Limb (tissue), 2 donors: ENCODE results near the gene PLCG2.

Experiments used
- DNase-seq, 2 donors: peaks; one replicate each; pipeline ENCODE4 v3.0.0-alpha.2; 2016; ENCODE audit errors: extremely low spot score in 2 of 2

Gene PLCG2

DNA sequence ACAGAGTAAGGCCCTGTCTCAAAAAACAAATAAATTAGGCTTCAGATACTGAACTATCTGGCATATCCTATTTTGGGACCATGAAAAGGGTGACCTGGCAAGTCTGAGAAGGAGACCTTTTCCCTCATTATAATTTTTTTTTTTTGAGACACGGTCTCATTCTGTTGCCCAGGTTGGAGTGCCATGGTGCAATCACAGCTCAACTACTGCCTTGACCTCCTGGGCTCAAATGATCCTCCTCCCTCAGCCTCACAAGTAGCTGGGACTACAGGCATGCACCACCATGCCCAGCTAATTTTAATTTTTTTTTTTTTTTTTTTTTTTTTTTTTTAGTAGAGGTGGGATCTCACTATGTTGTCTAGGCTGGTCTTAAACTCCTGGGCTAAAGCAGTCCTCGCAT lies 37.3 kb downstream of the PLCG2 start:
- DNase-seq, result no peak

DNA sequence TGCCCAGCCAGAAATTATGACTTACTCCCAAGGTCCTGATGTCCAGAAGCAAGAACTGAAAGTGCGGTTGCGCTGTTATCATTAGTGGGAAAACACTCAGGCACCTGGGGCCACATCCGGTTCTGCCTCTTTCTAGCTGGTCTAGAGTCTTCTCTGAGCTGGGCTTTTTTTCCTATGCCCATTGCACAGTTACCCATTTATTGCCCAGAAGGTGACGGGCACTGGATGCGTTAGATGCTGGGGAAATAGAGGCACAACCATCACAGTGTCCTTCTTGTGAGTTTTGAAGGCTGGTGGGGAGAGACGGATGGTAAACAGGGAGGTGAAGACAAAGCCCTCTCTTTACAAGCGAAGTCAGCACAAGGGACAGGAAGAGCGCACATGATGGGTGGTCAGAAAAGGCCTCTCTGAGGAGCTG lies 37.7 kb downstream of the PLCG2 start:
- DNase-seq, result no peak

DNA sequence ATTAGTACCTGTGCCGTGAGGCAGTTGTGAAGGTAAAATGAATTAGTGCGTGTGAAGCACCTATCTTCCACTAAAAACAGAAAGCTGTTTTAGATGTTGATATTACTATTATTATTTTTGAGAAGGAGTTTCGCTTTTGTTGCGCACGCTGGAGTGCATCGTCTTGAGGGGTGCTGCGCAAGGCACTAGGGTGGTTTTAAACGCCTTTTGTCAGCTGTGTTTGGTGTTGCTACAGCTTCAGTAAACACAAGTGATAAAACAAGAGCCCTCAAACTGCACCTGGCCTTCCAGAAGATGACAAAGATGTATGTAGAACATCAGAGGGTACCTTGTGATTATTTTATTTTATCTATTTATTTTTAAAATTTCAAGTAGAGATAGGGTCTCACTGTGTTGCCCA lies 38.2 kb downstream of the PLCG2 start:
- no peak for DNase-seq

DNA sequence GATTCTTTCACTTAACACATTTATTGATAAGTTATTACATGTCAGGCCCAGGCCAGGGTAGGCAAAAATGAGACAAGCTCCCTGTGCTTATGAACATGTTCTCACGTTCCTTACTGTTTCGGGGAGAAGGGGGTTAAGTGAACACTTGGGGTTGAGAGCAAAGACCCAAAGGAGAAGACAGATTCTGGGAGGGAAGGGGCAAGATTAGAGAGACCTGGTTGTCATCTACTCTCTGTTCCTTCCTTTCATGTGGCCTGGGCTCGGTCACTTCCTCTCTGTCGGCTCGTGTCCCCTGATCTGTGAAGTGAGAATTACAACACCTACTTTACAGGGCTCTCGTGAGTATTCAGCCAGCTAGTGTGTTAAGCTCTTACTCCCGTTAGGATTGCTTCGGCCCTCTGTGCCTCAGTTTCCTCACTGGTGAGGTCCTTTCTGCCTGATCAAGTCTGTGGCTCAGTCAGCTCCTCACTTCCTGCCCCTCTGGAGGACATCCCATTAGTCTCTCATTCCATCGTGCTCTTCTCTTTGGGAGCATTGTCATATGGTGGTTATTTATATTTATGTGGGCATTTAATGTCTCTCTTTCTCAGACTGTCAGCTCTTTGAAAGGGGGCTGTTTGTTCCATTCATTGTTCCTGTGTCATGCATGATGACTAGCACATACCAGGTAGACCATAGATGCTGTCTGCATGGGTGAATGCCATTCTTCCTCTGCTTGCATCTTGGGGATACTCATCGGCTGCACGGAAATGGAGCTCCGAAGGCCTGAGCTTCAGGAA lies 38.9 kb downstream of the PLCG2 start:
- DNase-seq, result no peak

DNA sequence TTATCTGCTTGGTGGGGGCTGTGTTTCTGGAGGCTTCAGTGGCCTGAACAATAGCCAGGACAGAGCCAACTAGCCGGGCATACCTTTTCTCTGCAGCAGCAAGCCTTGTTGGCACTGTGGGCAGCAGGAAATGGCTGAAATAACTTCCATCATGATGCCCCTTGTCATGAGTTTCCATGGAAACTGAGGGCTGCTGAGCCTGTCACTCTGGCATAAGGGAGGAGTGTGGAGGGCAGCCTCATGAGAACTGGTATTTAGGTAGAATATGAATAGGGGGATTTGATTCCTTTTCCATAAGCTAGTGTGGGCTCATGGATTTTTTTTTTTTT lies 39.4 kb downstream of the PLCG2 start:
- DNase-seq, result no peak

DNA sequence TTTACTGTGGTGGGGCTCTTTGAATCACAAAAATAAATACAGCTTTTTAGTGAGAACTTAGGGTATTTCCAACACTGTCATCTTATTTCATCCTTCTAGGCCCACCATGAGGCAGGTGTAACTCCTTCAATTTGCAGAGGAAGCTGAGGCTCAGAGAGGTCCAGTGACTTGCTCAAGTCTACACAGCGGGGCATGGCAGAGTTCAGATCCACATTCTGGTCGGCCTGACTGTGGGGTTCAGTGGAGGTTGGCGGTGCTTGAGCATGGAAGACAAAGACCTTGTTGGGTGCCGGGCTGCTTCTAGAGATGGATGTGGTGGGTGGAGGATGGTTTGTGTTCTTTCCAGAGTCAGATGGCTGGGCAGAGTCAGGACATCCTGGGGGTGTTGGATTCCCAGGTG lies 39.8 kb downstream of the PLCG2 start:
- DNase-seq, result no peak

DNA sequence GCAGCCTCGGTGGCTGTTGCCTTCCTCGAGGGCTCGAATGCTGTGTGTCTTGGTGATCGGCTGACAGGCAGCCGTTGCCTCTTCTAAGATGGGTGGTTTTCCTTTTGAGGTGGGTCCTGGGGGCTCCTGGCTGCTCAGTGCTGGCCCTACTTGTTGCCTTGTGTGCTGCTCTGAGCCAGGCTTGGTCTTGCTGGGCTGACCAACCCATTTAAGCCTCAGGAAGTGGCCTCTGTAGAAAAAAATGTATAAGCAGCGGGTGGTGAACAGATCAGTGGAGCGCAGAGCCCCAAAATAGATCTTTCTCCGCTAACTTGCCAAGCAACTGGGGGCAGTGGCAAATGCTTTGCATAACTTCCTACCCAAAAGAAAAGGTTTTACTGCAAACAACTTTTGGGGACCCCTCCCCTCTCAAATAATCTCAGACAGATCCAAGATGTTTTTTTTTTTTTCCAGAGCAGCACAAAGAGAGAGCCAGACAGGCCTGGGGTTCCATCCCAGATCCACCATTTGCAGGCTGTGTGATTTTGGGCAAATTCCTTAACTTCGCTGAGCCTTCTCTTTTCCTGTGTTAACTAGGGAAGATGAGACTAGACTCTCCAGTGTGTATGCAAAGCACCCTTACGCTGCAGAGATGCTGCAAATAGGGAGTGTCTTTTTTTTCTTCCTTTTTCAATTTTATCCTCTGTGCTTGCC lies 42.5 kb downstream of the PLCG2 start:
- DNase-seq, result no peak

DNA sequence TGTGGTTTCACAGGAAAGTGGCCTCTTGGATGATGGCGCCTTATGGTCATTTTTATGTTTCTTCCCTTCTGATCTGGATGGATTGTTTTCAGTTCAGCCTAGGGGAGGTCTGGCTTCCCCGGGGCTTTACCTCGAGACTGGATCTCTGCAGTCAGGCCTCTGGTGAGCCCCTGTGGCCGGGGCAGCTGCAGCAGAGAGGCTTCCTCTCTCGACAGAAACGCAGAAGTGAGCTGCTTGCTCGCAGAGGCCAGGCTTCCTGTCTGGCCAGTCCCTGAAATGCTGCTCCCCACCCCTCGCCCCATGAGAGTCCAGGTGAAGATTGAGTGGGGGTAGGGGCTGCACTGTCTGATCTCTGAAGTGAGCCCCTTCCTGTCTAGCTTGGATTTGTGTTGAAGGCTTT lies 44.0 kb downstream of the PLCG2 start:
- DNase-seq, result no peak

DNA sequence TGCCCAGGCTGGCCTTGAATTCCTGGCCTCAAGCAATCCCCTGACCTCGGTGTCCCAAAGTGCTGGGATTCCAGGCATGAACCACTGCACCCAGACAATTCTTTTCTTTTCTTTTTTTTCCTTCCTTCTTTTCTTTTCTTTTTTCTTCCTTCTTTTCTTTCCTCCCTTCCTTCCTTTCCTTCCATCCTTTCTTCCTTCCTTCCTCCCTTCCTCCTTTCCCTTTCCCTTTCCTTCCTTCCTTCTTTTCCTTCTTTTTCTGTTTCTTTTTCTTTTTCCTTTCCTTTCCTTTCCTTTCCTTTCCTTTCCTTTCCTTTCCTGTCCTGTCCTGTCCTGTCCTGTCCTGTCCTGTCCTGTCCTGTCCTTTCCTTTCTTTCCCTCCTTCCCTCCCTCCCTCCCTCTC lies 44.6 kb downstream of the PLCG2 start:
- no peak for DNase-seq

DNA sequence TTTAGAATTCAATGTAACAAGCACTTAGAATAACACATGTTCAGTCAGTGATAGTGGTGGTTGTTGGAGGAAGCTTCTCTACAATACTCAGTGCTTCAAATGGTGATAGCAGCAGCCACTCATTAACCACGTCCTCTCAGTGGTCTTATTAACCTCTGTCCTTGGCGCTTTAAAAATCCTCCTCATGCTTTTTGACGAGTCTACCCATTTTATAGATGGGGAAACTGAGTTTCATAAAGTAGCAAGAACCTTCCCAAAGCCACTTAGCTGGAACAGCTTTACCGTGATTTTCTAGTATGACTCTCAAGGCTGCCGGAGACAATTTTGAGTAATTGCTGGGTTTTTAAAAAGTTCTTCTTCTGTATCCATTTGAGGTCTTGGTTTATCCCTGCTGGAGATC lies 47.4 kb downstream of the PLCG2 start:
- DNase-seq, result no peak

DNA sequence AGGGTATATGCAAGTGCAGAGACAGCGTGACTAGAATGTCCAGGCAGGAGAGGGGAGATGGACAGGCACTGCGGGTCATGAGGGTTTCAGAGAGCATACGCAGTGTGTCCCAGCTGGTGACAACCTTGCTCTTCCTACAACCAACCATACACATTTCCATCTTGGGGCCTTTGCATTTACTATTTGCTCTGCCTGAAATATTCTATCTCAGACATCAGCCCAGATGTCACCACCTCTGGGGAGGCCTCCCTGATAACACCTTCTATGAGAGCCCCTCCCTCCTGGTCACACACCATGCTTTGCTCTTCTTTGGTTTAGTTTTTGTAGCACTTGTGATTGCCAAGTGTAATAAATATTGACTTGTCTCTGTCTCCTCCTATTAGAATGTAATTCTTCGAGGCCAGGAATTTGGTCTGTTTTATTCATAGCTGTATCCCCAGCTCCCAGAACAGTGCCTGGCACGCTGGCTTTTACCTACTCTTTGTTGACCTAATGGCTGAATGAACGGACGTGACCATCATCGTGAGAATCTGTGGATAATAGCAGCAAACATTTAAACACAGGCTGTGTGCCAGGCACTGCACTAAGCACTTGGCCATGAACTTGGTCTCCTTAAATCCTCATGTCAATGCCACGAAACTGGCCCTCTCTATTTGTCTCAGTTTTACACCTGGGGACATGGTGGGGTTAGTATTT lies 51.9 kb downstream of the PLCG2 start:
- no peak for DNase-seq

DNA sequence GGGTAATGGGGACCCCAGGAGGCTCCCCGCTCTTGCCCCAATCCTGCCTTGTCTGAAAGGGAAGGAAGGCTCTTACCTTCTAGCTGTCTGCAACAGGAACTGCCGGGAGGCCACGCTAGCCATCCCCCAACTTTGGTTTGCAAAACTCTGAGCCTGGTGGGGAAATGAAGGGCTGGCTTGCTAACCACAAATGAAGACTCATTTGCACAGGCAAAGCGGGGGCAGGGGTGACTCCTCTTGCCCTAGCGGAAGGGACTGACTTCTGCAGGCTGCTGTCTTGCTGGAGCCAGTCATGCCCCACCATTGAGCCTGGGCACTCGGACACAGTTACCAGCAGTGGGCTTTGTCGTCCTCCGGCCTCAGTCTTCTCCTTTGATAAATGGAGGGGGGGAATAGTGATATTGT lies 52.6 kb downstream of the PLCG2 start:
- DNase-seq, result no peak

DNA sequence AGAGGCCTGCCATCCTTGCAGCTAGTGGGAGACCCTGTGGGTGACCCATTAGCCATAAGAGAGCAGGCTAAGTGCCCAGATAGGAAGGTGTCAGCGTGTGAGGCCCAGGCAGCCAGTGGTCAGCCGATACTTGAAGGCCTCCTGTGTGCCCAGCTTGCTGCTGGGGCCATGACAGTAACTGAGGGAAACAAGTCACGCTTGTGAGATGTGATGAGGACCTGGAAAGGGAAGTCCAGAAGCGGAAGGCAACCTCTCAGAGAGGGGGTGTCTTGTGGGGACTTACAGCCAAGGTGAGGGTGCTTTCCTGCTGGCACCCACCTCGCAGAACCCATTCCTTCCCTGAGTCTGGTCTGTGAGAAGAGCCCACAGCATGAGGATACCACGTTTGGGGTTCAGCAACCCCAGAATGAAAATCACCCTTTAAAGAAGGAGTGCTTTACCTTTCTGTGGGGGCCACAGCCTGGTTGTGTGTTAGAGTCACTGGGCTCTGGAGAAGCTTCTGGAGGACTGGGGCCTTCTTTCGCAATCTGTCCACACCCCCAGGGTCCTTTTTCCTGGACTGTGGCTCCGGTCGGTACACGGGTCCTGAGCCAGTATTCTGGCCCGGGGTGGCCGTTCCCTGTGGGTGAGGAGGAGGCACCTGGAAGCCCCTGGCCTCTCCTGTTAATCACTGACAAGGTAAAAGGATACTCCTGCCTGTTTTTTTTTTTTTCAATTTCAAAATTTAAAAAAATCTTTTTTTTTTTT lies 53.9 kb downstream of the PLCG2 start:
- DNase-seq, result no peak

DNA sequence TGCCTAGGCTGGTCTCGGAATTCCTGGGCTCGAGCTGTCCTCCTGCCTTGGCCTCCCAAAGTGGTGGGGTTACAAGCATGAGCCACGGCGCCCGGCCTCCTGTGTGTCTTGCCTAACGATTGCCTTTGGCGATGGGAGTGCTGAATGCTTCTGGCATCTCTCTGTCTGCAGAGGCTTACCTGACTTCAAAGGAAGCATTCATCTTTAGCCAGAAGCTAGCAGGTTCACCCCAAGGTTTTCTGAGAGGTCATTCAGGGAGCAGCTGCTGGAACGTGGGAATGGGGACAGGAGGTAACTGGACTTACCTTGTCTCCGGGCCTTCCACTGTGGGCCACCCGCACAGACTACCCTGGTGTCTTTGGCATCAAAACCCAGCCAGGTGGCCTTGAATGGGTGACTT lies 54.7 kb downstream of the PLCG2 start:
- no peak for DNase-seq

DNA sequence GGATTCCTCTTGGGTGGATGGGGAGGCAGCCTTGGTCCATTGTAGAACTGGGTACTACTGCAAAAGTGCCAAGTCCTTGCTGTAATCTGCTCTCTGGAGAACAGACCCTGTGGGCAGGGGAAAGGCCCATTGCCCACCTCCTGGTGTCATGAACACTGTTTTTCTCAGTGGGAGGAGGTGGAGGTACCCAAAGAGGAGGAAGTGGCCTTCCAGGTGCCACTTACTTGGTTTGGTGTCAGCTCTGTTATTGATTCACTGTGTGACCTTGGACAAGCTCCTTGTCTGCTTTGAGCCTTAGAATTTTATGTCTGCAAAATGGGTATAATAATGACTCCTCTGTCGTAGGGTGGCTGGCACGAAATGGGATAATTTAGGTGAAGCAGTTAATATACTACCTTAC lies 55.8 kb downstream of the PLCG2 start:
- no peak for DNase-seq

DNA sequence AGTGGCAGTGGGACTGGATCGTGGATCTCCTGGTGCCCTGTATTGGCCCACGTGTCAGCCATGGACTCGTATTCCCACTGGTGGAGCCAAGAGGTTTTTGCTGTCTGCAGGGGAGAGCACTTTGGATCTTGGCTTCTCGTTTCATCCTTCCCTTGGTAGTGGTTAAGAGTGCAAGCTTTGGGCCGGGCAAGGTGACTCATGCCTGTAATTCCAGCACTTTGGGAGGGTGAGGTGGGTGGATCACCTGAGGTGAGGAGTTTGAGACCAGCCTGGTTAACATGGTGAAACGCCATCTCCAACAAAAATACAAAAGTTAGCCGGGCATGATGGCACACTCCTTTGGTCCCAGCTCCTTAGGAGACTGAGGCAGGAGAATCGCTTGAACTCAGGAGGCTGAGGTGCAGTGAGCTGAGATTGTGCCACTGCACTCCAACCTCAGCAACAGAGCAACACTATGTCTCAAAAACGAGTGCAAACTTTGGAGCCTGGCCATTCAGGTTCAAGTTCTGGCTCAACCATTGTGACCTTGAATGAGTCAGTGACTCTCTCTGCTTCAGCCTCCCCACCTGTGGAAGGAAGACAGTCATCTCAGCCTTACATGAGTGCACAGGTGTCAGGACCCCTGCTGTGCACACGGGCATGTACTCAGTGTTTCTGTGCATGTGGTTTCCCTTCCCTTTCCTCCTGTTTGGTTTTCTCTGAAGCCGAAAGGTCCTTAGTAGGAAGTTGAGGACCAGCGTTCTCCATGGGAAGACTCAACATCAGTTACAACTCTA lies 57.4 kb downstream of the PLCG2 start:
- DNase-seq, result no peak

DNA sequence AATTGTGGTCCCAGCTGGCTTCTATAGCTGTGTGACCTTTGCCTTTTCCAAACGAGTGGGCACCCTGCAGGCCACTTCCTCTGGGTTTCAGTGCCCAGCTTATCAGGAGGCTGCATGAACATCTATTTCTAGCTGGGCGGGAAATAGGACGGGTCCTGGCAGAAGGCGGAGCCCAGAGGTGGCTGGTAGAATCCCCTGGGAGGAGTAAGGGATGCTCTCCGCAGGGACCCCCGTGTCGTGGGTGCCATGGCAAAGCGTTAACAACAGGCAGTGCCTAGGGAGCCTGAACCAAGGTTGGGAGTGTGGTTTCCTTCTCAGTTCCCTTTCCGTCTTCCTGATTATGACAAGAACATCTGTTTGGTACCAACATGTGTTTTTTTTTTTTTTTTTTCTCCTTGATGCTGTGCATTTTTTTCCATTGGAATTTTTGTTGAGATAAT lies 58.2 kb downstream of the PLCG2 start:
- no peak for DNase-seq

DNA sequence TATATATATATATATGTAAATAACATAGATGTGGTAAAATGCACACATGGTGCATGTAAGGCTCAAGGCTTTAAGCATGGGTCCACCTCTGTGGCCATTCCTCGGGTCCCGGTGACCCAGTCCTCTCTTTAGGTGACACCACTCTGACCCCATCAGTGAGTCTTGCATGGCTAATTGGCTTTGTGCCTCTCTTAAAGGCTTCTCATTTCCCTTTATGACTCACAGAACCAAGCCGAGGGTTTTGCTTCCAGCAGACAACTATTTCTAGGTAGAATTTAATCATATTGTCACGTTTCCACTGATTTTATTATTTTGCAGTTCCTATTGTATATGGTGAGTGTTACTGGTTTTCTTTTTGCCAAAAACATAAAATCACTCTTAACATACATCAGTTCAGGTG lies 59.7 kb downstream of the PLCG2 start:
- no peak for DNase-seq

DNA sequence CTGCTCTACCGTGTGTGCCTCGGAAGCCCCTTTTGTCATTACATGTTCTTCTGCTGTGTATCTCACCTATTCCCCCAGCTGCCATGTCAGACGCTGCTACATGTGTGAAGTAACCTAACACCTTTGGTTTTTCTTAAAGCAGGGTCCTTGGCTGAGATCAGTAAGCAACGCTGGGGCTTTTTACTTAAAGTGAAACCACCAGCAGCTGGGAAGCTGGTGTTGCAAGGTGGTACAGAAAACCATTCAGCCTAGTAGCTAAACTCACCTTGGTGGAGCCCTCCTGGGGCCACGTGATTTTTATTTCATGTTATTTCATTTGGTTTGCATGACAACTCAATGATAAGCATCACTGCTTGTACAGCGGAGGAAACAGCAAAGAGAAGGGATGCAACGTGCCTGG lies 62.6 kb downstream of the PLCG2 start:
- DNase-seq, result no peak

DNA sequence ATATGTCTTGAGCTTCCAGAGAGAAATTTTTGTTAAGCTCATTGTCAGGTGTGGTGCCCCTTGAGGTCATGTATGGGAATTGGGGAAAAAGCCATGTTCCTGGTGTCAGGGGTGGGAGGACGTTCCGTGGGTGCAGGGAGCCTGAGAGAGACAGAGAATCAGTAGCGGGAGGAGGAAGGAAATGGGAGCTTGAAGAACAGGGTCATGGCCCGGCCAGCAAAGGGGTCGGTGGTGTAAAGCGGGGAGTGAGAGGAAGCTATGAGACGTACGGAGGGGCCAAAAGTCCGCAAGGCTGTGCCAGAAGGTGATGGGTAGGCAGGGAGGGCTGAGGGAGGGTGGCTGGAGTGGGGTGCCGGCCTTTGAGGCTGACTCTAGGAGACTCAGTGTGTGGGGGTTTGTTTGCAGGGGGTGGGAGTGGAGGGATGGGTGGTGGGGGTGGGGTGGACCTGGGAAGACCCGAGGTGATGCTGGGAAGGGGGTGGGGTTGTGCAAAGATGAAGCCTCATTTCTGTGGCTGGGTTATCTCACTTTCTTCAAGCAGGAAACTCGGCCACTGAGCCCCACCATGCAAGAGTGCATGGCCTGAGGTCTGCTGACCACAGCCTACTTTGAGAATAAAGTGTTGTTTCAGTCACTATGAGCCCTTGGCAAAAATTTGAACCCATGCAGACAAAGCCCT lies 63.6 kb downstream of the PLCG2 start:
- no peak for DNase-seq

DNA sequence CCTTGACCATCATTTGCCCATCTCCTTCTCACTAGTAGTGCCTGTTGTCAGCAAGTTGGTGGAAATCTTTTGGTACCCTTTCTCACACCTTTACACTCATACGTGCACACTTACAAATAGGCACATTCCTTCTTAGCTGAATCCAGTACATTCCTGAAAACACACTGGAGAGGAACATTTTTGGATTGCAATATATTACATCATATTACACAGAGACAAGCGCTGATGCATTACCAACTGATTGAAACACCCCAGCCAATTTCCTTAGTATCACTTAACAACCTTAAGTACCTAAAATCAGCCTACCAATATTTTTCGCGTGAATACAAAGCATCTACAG lies 64.1 kb downstream of the PLCG2 start:
- DNase-seq, result no peak
